TTC549 (cell line): ENCODE measurements around the gene ANXA9.

Source experiments
- FAIRE-seq: peaks from 2 replicates; lab custom pipeline; 2012; peaks lifted over from hg19 to GRCh38; lab: Jason Lieb, UNC

Gene ANXA9

GRCh38 chr1:150981805-150982712 lies at the start of gene ANXA9:
Gene ANXA9 (plus strand): TSS chr1:150982292. CDS start chr1:150983106, 814 bp downstream.
- no peak for FAIRE-seq

GRCh38 chr1:150944856-150945255 lies 37.2 kb upstream of the ANXA9 start:
- no peak for FAIRE-seq

GRCh38 chr1:150954708-150955107 lies 27.4 kb upstream of the ANXA9 start:
- no peak for FAIRE-seq

GRCh38 chr1:150955280-150955679 lies 26.8 kb upstream of the ANXA9 start:
- FAIRE-seq, result no peak

- FAIRE-seq, result no peak
Measured at GRCh38 chr1:150957666-150958065, 24.4 kb upstream of the ANXA9 start.

GRCh38 chr1:150960646-150961045 lies 21.4 kb upstream of the ANXA9 start:
- FAIRE-seq, result no peak

- FAIRE-seq, result no peak
Measured at GRCh38 chr1:150961756-150962155, 20.3 kb upstream of the ANXA9 start.

GRCh38 chr1:150963321-150964163 lies 18.6 kb upstream of the ANXA9 start:
- no peak for FAIRE-seq

GRCh38 chr1:150964164-150964489 lies 18.0 kb upstream of the ANXA9 start:
- FAIRE-seq, result no peak

- no peak for FAIRE-seq
Measured at GRCh38 chr1:150965605-150966004, 16.5 kb upstream of the ANXA9 start.

GRCh38 chr1:150966011-150966410 lies 16.1 kb upstream of the ANXA9 start:
- FAIRE-seq, result no peak

- no peak for FAIRE-seq
Measured at GRCh38 chr1:150967936-150968335, 14.2 kb upstream of the ANXA9 start.

GRCh38 chr1:150968491-150968890 lies 13.6 kb upstream of the ANXA9 start:
- no peak for FAIRE-seq

GRCh38 chr1:150969626-150970025 lies 12.5 kb upstream of the ANXA9 start:
- FAIRE-seq, result no peak

- no peak for FAIRE-seq
Measured at GRCh38 chr1:150970808-150971582, 11.1 kb upstream of the ANXA9 start.

- FAIRE-seq, result no peak
Measured at GRCh38 chr1:150971583-150972416, 10.3 kb upstream of the ANXA9 start.

GRCh38 chr1:150972417-150972940 lies 9.6 kb upstream of the ANXA9 start:
- no peak for FAIRE-seq

- no peak for FAIRE-seq
Measured at GRCh38 chr1:150973258-150973835, 8.7 kb upstream of the ANXA9 start.

- FAIRE-seq, result no peak
Measured at GRCh38 chr1:150973836-150974579, 8.1 kb upstream of the ANXA9 start.
